GM12865 (cell line): Measurements from ENCODE around the gene KCTD17.

Source experiments
- DNase-seq: peaks from one replicate; pipeline ENCODE4 v3.0.0; 2010; ENCODE audit warnings: low read depth
- H3K4me3 ChIP-seq: 2 replicates; pipeline ENCODE4 v1.5.1; 2011; ENCODE audit warnings: mild to moderate bottlenecking, low read depth, low read length, control low read depth
- CTCF ChIP-seq: IDR thresholded peaks from 2 replicates; pipeline ENCODE4 v1.5.1; 2011; ENCODE audit warnings: low read length, control low read depth, low read depth, inconsistent platforms; ENCODE audit not compliant: insufficient read depth; ENCODE audit errors: missing control alignments

The KCTD17 gene

GRCh38 chr22:37032535-37033460, 18.7 kb upstream of the KCTD17 start:
- H3K4me3 ChIP-seq, result no peak overlapping the region
- no peak for DNase-seq
- no peak for TF ChIP-seq CTCF

GRCh38 chr22:37033605-37034430, 17.7 kb upstream of the KCTD17 start:
- no peak overlapping the region for H3K4me3 ChIP-seq
- no peak for TF ChIP-seq CTCF
- no peak for DNase-seq

- no peak overlapping the region for H3K4me3 ChIP-seq
- no peak for TF ChIP-seq CTCF
- DNase-seq, result no peak
Observed at GRCh38 chr22:37036655-37037377, 14.7 kb upstream of the KCTD17 start.

GRCh38 chr22:37037669-37038068, 13.9 kb upstream of the KCTD17 start:
- no peak for TF ChIP-seq CTCF
- no peak for DNase-seq
- no peak overlapping the region for H3K4me3 ChIP-seq

- no peak for TF ChIP-seq CTCF
- DNase-seq, result no peak
Observed at GRCh38 chr22:37039466-37039865, 12.1 kb upstream of the KCTD17 start.

GRCh38 chr22:37043209-37043827, 8.2 kb upstream of the KCTD17 start:
- H3K4me3 ChIP-seq, result no peak overlapping the region
- no peak for DNase-seq
- no peak for TF ChIP-seq CTCF

More at GRCh38 chr22:37039466-37039865, 12.1 kb upstream of the KCTD17 start:
- H3K4me3 ChIP-seq, result no peak overlapping the region
